ENCODE results near the gene WAPL. TPM values are rescaled to one million over a fixed set of nuclear protein-coding genes. Genes with fewer than 3 reads are reported as not detected.

Gene WAPL
- total and polyA plus RNA-seq, 10 of the 15 experiments (the other 5 are each of a cell fraction or from before 2014, with no cell fraction given), result 15.7 to 45.8 (median 29.0) TPM

DNA sequence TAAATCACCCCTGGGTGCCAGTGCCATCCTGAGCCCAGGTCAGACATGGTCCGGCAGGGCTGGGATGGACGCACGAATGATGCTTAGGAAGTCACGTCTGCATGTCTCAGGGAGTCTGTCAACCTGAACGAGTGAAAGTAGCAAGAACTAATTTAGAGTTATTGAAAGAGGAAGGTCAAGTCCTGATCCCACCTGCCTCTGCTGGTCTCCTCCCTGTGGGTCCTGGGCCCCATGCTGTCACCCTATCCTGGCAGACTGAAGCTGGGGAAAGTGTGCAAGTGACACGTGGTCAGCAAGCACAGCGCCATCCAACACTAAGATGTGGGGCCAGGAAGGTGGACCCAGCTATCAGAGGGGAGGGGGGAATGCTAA, 128.9 kb downstream of the WAPL start (continued):
- TF ChIP-seq SRF (IDR thresholded peaks at IDR 0.05; ENCODE audit: low read depth in 2 of 2, low read length in 2 of 2) (no peak), CBX5 (IDR thresholded peaks at IDR 0.05; ENCODE audit: low read depth) (no peak), IKZF2 (IDR thresholded peaks at IDR 0.05) (peak; percentile 81 to 89; a peak in 3 of 4 replicates), GATAD2B (conservative IDR thresholded peaks at IDR 0.05; ENCODE audit: low read depth) (peak; percentile 20; the same call in 1 of the 2 replicates), TCF3 (IDR thresholded peaks at IDR 0.05; ENCODE audit: borderline replicate concordance, insufficient read depth, low read depth, low read length) (no peak), RB1 (IDR thresholded peaks at IDR 0.05; ENCODE audit: borderline replicate concordance) (no peak), EP300 (IDR thresholded peaks at IDR 0.05; ENCODE audit: borderline replicate concordance in 1 of 2, control insufficient read depth in 1 of 2, low read depth in 2 of 2, low read length in 2 of 2) (peak in 1 of 2 experiments; percentile 37; a peak in 1 of 4 replicates), MEF2A (IDR thresholded peaks at IDR 0.05; ENCODE audit: insufficient read depth, low read depth, low read length) (no peak), PAX8 (IDR thresholded peaks at IDR 0.05) (no peak), FOXK2 (IDR thresholded peaks at IDR 0.05) (no peak), NR2F1 (conservative IDR thresholded peaks at IDR 0.05) (peak; percentile 96), BHLHE40 (IDR thresholded peaks at IDR 0.05; ENCODE audit: borderline replicate concordance in 1 of 2, low read depth in 2 of 2, low read length in 1 of 2) (peak; percentile 58 to 80; a peak in 3 of 4 replicates), HCFC1 (IDR thresholded peaks at IDR 0.05; ENCODE audit: low read length) (no peak), MEF2B (IDR thresholded peaks at IDR 0.05; ENCODE audit: partially characterized antibody, poor library complexity, severe bottlenecking) (peak; percentile 75), SPI1 (IDR thresholded peaks at IDR 0.05; ENCODE audit: borderline replicate concordance, insufficient read depth, low read depth, low read length) (no peak), MXI1 (IDR thresholded peaks at IDR 0.05; ENCODE audit: low read depth, low read length) (peak; percentile 90), KLF5 (IDR thresholded peaks at IDR 0.05; ENCODE audit: partially characterized antibody) (no peak), DPF2 (IDR thresholded peaks at IDR 0.05) (no peak), ZNF622 (IDR thresholded peaks at IDR 0.05) (no peak), LARP7 (IDR thresholded peaks at IDR 0.05) (0 out of 2 replicates have a peak, but pooled peaks have one; percentile 1), MTA2 (IDR thresholded peaks at IDR 0.05; ENCODE audit: low read depth) (peak; percentile 74), IKZF1 (conservative IDR thresholded peaks at IDR 0.05) (peak; percentile 90)
- TF ChIP-seq, protein P1, sequence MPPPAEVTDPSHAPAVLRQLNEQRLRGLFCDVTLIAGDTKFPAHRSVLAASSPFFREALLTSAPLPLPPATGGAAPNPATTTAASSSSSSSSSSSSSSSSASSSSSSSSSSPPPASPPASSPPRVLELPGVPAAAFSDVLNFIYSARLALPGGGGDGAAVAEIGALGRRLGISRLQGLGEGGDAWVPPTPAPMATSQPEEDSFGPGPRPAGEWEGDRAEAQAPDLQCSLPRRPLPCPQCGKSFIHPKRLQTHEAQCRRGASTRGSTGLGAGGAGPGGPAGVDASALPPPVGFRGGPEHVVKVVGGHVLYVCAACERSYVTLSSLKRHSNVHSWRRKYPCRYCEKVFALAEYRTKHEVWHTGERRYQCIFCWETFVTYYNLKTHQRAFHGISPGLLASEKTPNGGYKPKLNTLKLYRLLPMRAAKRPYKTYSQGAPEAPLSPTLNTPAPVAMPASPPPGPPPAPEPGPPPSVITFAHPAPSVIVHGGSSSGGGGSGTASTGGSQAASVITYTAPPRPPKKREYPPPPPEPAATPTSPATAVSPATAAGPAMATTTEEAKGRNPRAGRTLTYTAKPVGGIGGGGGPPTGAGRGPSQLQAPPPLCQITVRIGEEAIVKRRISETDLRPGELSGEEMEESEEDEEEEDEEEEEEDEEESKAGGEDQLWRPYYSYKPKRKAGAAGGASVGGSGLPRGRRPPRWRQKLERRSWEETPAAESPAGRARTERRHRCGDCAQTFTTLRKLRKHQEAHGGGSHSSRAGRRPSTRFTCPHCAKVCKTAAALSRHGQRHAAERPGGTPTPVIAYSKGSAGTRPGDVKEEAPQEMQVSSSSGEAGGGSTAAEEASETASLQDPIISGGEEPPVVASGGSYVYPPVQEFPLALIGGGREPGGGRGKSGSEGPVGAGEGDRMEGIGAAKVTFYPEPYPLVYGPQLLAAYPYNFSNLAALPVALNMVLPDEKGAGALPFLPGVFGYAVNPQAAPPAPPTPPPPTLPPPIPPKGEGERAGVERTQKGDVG (CRISPR knock-in tag; IDR thresholded peaks at IDR 0.05), result no peak
- TF ChIP-seq, protein P2, sequence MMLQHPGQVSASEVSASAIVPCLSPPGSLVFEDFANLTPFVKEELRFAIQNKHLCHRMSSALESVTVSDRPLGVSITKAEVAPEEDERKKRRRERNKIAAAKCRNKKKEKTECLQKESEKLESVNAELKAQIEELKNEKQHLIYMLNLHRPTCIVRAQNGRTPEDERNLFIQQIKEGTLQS (IDR thresholded peaks at IDR 0.05; ENCODE audit: borderline replicate concordance, extremely low read depth, low read depth, low read length), result no peak
- TF ChIP-seq, protein P3, sequence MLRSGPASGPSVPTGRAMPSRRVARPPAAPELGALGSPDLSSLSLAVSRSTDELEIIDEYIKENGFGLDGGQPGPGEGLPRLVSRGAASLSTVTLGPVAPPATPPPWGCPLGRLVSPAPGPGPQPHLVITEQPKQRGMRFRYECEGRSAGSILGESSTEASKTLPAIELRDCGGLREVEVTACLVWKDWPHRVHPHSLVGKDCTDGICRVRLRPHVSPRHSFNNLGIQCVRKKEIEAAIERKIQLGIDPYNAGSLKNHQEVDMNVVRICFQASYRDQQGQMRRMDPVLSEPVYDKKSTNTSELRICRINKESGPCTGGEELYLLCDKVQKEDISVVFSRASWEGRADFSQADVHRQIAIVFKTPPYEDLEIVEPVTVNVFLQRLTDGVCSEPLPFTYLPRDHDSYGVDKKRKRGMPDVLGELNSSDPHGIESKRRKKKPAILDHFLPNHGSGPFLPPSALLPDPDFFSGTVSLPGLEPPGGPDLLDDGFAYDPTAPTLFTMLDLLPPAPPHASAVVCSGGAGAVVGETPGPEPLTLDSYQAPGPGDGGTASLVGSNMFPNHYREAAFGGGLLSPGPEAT (IDR thresholded peaks at IDR 0.05; ENCODE audit: low read depth), result peak; percentile 72
- TF ChIP-seq, protein P4, sequence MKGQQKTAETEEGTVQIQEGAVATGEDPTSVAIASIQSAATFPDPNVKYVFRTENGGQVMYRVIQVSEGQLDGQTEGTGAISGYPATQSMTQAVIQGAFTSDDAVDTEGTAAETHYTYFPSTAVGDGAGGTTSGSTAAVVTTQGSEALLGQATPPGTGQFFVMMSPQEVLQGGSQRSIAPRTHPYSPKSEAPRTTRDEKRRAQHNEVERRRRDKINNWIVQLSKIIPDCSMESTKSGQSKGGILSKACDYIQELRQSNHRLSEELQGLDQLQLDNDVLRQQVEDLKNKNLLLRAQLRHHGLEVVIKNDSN (IDR thresholded peaks at IDR 0.05; ENCODE audit: borderline replicate concordance, extremely low read length, insufficient read depth, low read depth, low read length), result no peak
